NCI-H2171 (cell line): ENCODE measurements around the gene ARSD.
"Not testable (repeated sequence)": the region's sequence is repeated elsewhere in the genome, so short reads cannot be mapped to it uniquely, and the experiment has no call there.

Experiments used
- DNase-seq: peaks from one replicate; lab custom pipeline; 2025; lab: John Stamatoyannopoulos, UW

The ARSD gene, protein sequence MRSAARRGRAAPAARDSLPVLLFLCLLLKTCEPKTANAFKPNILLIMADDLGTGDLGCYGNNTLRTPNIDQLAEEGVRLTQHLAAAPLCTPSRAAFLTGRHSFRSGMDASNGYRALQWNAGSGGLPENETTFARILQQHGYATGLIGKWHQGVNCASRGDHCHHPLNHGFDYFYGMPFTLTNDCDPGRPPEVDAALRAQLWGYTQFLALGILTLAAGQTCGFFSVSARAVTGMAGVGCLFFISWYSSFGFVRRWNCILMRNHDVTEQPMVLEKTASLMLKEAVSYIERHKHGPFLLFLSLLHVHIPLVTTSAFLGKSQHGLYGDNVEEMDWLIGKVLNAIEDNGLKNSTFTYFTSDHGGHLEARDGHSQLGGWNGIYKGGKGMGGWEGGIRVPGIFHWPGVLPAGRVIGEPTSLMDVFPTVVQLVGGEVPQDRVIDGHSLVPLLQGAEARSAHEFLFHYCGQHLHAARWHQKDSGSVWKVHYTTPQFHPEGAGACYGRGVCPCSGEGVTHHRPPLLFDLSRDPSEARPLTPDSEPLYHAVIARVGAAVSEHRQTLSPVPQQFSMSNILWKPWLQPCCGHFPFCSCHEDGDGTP

DNA sequence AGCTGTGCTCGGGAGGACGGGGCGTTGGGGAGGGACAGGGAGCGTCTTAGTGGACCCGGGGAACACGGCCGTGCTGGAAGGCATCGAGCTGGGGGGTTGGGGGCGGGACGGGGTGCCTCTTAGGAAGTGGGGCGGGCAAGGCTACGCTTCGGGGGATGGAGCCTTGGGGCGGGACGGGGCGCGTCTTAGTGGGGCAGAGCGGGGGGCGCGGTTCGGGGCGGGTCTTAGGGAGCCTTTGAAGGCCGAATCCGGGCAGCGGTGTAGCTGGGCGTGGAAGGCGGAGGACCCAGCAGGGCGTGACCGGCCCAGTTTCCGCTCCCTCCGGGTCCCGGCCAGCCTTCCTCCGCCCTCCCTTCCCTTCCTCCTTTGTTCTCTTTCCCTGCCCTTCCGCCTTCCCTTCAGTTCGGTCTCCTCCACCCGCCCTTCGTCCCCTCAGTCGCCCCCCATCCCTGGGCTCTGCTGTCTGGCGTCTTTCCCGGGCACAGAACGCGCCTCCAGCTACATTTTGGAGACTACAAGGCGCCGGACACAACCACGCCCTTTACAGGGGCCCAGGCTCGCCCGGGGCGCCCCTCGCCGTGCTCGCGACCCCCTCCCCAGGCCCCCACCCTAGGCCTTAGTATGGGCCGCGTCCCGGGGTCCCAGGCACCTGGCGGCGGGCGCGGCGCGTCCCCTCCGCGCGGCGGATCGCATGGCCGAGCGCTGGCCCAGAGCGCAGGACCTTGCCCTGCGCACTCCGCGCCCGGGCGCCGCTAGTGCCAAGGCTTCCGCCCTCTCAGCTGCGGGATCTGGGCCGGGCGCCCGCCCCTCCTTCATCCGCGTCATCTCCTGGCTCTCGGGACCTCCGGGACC, at the start of gene ARSD:
Gene ARSD, minus strand, starts transcription at position 757 of the 852 bp plus-strand sequence. Its CDS starts 64 bp downstream, at position 693.
- DNase-seq, result no peak

- DNase-seq, result not testable (repeated sequence)
These were observed 49.5 kb upstream of the ARSD start for GRCh38 chrX:2978639-2979038.

DNA sequence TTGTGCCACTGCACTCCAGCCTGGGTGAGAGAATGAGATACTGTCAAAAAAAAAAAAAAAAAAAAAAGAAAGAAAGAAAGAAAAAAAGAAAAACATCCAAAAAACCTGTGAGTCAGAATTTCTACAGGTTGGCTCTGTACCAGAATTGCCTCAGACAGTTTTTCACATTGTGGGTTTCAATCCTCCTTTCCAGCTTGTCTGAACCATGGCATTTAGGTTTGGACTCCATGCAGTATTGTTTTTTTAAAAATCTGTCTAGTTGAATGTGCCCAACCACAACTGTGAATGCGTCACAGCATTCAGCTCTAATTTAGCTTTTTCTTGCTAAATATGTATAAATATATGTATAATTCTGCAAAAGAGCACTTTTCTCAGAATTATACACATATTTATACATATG, 45.8 kb upstream of the ARSD start:
- DNase-seq, result no peak

- no peak for DNase-seq
These were observed 43.3 kb upstream of the ARSD start for GRCh38 chrX:2972391-2972790.

DNA sequence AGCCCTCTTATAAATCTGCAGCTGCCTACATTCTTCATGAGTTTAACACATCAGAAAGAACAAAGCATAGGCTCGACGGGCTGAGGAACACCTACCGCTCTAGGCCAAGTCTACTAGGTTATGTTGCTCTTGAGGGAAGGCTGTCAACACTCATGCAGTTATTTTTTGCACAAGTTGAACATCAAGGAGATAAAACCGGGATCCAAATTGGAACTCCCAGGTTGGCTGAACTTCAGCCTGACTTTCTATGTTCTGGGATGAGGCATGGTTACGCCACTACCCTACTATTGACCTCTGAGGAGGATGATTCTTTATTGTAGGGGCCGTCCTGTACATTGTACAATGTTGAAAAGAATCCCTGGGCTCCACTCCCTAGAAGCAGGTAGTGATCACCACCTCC, 39.9 kb upstream of the ARSD start:
- DNase-seq, result no peak

GRCh38 chrX:2967998-2968909, 39.1 kb upstream of the ARSD start:
- DNase-seq, result no peak

DNA sequence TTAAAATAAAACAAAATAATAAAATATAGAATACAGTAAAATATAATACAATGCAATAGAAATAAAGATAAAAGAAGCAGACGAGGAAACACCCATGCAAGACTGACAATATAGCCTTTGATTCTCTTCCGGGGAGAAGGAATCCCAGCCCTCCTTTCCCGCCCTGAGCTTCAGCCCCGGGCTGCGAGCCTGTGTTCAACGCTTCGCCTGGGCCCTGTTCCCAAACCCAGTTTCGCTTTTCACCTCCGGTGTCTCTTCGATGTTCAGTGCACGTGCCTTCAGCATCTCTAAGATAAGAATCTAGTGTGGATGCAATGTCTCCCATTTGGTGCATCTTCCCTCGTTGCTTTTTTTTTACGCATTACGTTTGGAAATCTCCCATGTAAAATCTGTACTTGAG, 38.4 kb upstream of the ARSD start:
- DNase-seq, result no peak

DNA sequence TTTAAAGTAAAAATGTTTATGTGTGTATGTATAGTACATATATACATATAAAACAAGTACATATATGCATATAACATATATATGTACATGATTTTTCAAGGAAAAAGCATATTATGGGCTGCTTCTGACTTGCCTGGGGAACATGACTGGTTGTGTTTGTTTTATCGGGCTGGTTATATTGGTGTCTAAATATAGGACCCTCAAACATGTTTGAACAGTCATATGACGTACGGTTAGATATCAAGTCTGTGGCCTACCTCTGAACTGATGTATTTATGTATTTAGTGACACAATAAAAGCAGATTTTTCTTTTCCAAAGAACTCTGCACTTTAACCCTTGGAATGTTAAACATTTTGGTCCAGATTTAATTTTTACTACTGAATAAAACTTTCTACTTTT, 37.9 kb upstream of the ARSD start:
- no peak for DNase-seq

- no peak for DNase-seq
These were observed 36.8 kb upstream of the ARSD start for GRCh38 chrX:2965965-2966364.

GRCh38 chrX:2963992-2964794, 35.1 kb upstream of the ARSD start:
- DNase-seq, result not testable (repeated sequence)

DNA sequence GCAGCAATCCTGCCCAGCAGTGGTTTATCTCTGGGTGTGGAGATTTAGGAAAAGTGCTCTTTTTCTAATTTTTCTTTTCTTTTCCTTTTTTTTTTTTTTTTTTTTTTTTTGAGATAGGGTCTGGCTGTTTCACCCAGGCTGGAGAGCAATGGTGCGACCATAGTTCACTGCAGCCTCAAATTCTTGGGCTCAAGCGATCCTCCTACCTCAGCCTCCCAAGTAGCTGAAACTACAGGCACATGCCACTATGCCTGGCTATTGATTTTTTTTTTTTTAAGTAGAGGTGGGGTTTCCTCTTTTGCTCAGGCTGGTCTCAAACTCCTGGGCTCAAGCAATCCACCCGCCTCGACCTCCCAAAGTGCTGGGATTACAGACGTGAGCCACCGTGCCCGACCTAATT, 34.3 kb upstream of the ARSD start:
- not testable (repeated sequence) for DNase-seq

DNA sequence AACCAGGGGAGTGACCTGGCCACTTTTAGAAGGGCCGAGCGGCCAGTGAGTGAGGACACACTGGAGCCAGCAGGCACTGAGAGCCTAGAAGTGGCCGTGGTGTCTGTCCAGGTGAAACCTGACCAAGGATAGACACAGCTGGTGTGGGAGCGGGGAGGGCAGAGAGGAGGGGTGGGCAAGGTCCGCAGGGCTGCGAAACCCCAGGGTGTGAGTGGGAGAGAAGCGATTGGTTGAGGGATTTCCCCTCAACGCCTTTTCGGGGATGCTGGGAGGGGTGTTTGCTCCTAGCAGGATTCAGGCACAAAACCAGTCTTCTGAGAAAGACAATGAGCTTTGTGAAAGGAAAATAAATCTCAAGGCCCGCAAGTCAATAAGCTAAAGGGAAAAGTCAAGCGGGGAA, 33.2 kb upstream of the ARSD start:
- DNase-seq, result no peak

- DNase-seq, result no peak
These were observed 31.8 kb upstream of the ARSD start for GRCh38 chrX:2960861-2961515.

GRCh38 chrX:2958199-2958598, 29.1 kb upstream of the ARSD start:
- DNase-seq, result no peak

DNA sequence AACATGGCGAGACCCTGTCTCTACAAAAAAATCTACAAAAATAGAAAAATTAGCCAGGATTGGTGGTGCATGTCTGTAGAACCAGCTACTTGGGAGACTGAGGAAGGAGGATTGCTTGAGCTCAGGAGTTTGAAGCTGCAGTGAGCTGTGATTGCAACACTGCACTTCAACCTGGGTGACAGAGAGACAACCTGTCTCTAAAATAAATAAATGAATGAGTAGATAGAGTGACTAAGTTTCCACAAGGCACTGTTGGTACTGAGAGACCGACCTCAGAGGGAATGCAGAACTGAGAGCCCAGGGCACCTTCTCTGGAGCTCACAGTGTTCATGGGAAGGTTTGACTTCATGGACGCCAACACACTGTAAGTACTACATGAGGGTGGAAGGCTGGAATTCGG, 26.7 kb upstream of the ARSD start:
- DNase-seq, result no peak

GRCh38 chrX:2955281-2955680, 26.1 kb upstream of the ARSD start:
- no peak for DNase-seq

- no peak for DNase-seq
These were observed 25.4 kb upstream of the ARSD start for GRCh38 chrX:2954541-2954940.

DNA sequence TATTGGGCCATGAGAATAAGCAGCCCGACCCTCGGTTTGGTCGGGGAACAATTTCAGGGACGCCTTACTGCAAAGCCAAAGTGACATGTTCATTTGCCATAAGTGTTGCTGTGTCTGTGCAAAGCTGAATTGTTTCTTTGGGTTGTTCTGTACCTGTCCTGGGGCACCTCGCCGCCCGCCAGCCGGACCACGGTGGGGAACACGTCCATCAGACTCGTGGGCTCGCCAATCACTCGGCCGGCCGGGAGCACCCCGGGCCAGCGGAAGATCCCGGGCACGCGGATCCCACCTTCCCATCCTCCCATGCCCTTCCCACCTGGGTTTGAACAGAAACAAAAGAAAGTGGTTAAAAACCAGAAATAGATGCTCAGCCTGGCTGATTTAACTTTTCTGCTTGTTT, 8.8 kb upstream of the ARSD start:
- DNase-seq, result not testable (repeated sequence)

DNA sequence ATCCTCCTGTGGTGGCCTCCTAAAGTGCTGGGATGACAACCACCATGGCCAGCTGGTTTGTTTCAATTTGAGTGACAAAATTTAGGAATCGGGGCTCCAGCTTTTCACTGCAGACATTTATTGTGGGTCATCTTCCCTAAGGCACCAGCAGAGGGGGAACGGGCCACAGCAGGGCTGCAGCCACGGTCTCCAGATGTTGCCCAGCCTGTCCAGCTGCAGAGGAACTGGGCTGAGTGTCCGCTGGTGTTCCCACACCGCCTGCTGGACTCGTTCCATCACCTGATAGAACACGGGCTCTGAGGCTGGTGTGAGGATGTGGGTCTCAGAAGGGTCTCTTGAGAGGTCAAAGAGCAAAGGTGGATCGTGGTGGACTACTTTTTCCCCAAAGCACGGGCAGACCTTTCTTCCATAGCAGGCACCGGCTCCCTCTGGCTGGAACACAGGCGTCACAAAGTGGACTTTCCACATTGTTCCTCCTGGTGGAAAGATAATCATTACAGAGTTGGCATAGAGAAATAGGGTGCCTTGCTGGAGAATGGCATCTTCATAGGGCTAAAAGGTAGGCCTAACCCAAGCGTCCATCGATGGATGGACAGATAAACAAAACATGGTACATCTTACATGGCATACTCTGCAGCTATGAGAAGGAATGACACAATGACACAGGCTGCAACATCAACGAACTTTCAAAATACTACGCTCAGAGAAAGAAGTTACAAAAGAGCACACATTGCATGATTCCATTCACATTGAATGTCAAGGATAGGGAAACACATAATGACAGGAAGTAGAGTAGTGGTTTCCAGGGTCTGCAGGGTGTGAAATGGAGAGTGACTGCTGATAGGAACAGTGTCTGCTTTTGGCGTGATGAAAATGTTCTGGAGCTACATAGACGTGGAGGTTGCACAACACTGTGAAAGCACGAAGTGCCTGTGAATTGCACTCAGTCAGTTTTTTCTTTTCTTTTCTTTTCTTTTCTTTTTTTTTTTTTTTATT, 5.9 kb upstream of the ARSD start:
- DNase-seq, result no peak
